HepG2 (cell line): Measurements from ENCODE around the gene KLF16. TPM values are rescaled to one million over a fixed set of nuclear protein-coding genes. Genes with fewer than 3 reads are reported as not detected.

ENCODE experiments used
- ATAC-seq: fragments of 200-7000 bp; cut with Tn5 transposase; 3 replicates; pipeline ENCODE4 v1.9.1; 2020; ENCODE audit warnings: mild to moderate bottlenecking, moderate library complexity
- BruUV-seq: library from RNA; stranded (reverse); fragments of 400-500 nt; replicated peaks from 2 replicates; lab custom pipeline; 2021; lab: Mats Ljungman, UMichigan
- CTCF ChIA-PET: fragments of 300-600 bp; formaldehyde crosslinking; extraction: SDS; loops from one replicate; lab custom pipeline; 2021; ENCODE audit warnings: low total read pairs, inconsistent platforms, low intra/inter-chr PET ratio; lab: Yijun Ruan, JAX
- POLR2A ChIA-PET: fragments of 350-600 bp; sonication (Branson Sonifier 250); formaldehyde crosslinking; loops from one replicate; lab custom pipeline; 2020; ENCODE audit warnings: antibody characterized with exemption, inconsistent platforms; lab: Yijun Ruan, JAX
- DNase-seq: peaks from one replicate; pipeline ENCODE4 v3.0.0-alpha.2; 2015; ENCODE audit warnings: low spot score
- FAIRE-seq: peaks from 3 replicates; lab custom pipeline; 2011; peaks lifted over from hg19 to GRCh38; lab: Jason Lieb, UNC
- H2AFZ ChIP-seq: one replicate; pipeline ENCODE4 v1.6.1; 2011; ENCODE audit warnings: low read length, inconsistent platforms
- H3K27ac ChIP-seq: fragments of 300-600 bp; 3 replicates; pipeline ENCODE4 v1.8.0; 2011; ENCODE audit warnings: mixed run types, mild to moderate bottlenecking, mixed read lengths, low read length, inconsistent platforms; ENCODE audit not compliant: insufficient read depth; ENCODE audit errors: extremely low read length
- H3K27me3 ChIP-seq, 2 experiments: fragments of 200-600 bp in 1 of 2; 2 replicates in 1 of 2; 3 replicates in 1 of 2; pipeline versions ENCODE4 v1.6.0 to v1.8.0; 2011; ENCODE audit warnings: low read length in 2 of 2, mild to moderate bottlenecking in 2 of 2, moderate library complexity in 2 of 2, inconsistent platforms in 1 of 2; ENCODE audit not compliant: insufficient read depth in 2 of 2, control insufficient read depth in 1 of 2
- H3K36me3 ChIP-seq, 2 experiments: fragments of 200-600 bp in 1 of 2; replicated peaks in 1 of 2; 2 replicates in 1 of 2; 3 replicates in 1 of 2; pipeline versions ENCODE4 v1.5.1 to v1.8.0; 2011; ENCODE audit warnings: low read length in 2 of 2, inconsistent platforms in 1 of 2; ENCODE audit not compliant: insufficient read depth in 2 of 2, control insufficient read depth in 1 of 2
- H3K4me1 ChIP-seq: 2 replicates; pipeline ENCODE4 v1.5.1; 2012; ENCODE audit warnings: low read length, inconsistent platforms; ENCODE audit not compliant: insufficient read depth
- H3K4me2 ChIP-seq: 2 replicates; pipeline ENCODE4 v1.6.0; 2011; ENCODE audit warnings: low read depth, low read length, inconsistent platforms
- H3K4me3 ChIP-seq, 3 experiments: fragments of 200-600 bp in 1 of 3; sonication (generic), shearing (Covaris generic) in 1 of 3; replicated peaks in 1 of 3; 2 replicates each; pipeline ENCODE4 v1.5.1; 2011 to 2016; ENCODE audit warnings: low read length in 3 of 3, inconsistent platforms in 2 of 3, low read depth in 2 of 3, mild to moderate bottlenecking in 2 of 3, control low read depth in 1 of 3, mixed read lengths in 1 of 3; ENCODE audit not compliant: insufficient read depth in 1 of 3
- H3K79me2 ChIP-seq: one replicate; pipeline ENCODE4 v1.6.1; 2011; ENCODE audit warnings: low read length, inconsistent platforms; ENCODE audit not compliant: insufficient read depth
- H3K9ac ChIP-seq: 2 replicates; pipeline ENCODE4 v1.6.0; 2011; ENCODE audit warnings: mild to moderate bottlenecking, low read depth, low read length, inconsistent platforms; ENCODE audit not compliant: insufficient read depth
- H3K9me3 ChIP-seq: 2 replicates; pipeline ENCODE4 v1.5.1; 2012; ENCODE audit warnings: mild to moderate bottlenecking, low read length
- H4K20me1 ChIP-seq: 2 replicates; pipeline ENCODE4 v1.6.0; 2011; ENCODE audit warnings: inconsistent platforms, mild to moderate bottlenecking, low read length, moderate library complexity; ENCODE audit not compliant: insufficient read depth
- CHD2 ChIP-seq: IDR thresholded peaks from 2 replicates; pipeline ENCODE4 v1.6.1; 2011; ENCODE audit warnings: low read depth, low read length, improper control_type of control experiment
- DPF2 ChIP-seq: sonication (generic); formaldehyde crosslinking; IDR thresholded peaks from 2 replicates; pipeline ENCODE4 v1.4.0; 2020; ENCODE audit warnings: mild to moderate bottlenecking, low read depth, missing genetic modification reagents, borderline replicate concordance
- FUBP1 ChIP-seq: sonication (generic); formaldehyde crosslinking; IDR thresholded peaks from 2 replicates; pipeline ENCODE4 v1.5.1; 2020; ENCODE audit warnings: missing genetic modification reagents, mild to moderate bottlenecking, borderline replicate concordance
- KAT7 ChIP-seq: IDR thresholded peaks from 2 replicates; pipeline ENCODE4 v1.6.1; 2018; ENCODE audit warnings: borderline replicate concordance, missing compliant biosample characterization
- MYC ChIP-seq: sonication (generic); formaldehyde crosslinking; IDR thresholded peaks from 2 replicates; pipeline ENCODE4 v1.9.0; 2021; ENCODE audit warnings: missing genetic modification reagents, borderline replicate concordance
- PRDM15 ChIP-seq: sonication (generic); formaldehyde crosslinking; IDR thresholded peaks from 2 replicates; pipeline ENCODE4 v1.4.0; 2020; ENCODE audit warnings: missing genetic modification reagents
- SMARCC2 ChIP-seq: fragments of 450-650 bp; IDR thresholded peaks from 2 replicates; pipeline ENCODE4 v1.6.1; 2017; ENCODE audit warnings: antibody characterized with exemption, mild to moderate bottlenecking
- SP1 ChIP-seq, 2 experiments: fragments of 450-650 bp in 1 of 2; sonication (generic) in 1 of 2; formaldehyde crosslinking in 1 of 2; IDR thresholded peaks; 2 replicates each; pipeline versions ENCODE4 v1.4.0 to v1.6.1; 2016 to 2020; ENCODE audit warnings: missing genetic modification reagents in 1 of 2
- ZFP37 ChIP-seq: sonication (generic); formaldehyde crosslinking; IDR thresholded peaks from 2 replicates; pipeline ENCODE4 v1.4.0; 2020; ENCODE audit warnings: missing genetic modification reagents, borderline replicate concordance
- ZKSCAN8 ChIP-seq: IDR thresholded peaks from 2 replicates; pipeline ENCODE4 v1.6.1; 2016; ENCODE audit warnings: borderline replicate concordance, missing genetic modification reagents, missing compliant biosample characterization
- ZNF354B ChIP-seq: sonication (generic); formaldehyde crosslinking; IDR thresholded peaks from 2 replicates; pipeline ENCODE4 v1.8.0; 2022; ENCODE audit warnings: mild to moderate bottlenecking, missing genetic modification reagents
- WGBS: methylation state at CpG from one replicate; pipeline ENCODE4 v1.1.6; 2017; ENCODE audit warnings: low lambda C conversion rate; 5-methylcytosine and 5-hydroxymethylcytosine counted together
- in situ Hi-C: cut with HindIII; loops from 2 replicates; pipeline ENCODE4 v1.10.0; 2017; ENCODE audit warnings: low pct_unique_long_range_greater_than_20kb; ENCODE audit not compliant: extremely low pct_ligation_motif_present
- intact Hi-C: fragments of 100-400 bp; cut with micrococcal nuclease; formaldehyde crosslinking; loops from one replicate; pipeline ENCODE4 v1.10.0; 2022; ENCODE audit not compliant: unreplicated experiment
- polyA plus RNA-seq, 8 experiments: library from polyadenylated mRNA; depleted of rRNA in 3 of 8; stranded (reverse) in 7 of 8; unstranded in 1 of 8; fragments of >200 nt; fragmentation: Illumina TruSeq in 4 of 8; extraction: Trizol in 4 of 8; gene quantifications; 2 replicates each; pipeline versions ENCODE4 v1.2.1 to v1.2.3, GENCODE V29; 2011 to 2016; ENCODE audit warnings: low read depth in 4 of 8, missing spikeins in 1 of 8, mixed read lengths in 1 of 8; ENCODE audit not compliant: insufficient read depth in 1 of 8
- total RNA-seq, 5 experiments: library from RNA; depleted of rRNA; stranded (reverse); fragments of >200 nt; fragmentation: Illumina TruSeq; extraction: Trizol; gene quantifications; 2 replicates each; pipeline ENCODE4 v1.2.3, GENCODE V29; 2016; ENCODE audit warnings: low read depth in 1 of 5
- TF ChIP-seq, protein P1 (sequence below): sonication (generic); formaldehyde crosslinking; IDR thresholded peaks from 2 replicates; pipeline ENCODE4 v1.4.0; 2020; ENCODE audit warnings: missing genetic modification reagents

The KLF16 gene
- total and polyA plus RNA-seq, 2 of the 13 experiments (the other 11 are each of a cell fraction or from before 2014, with no cell fraction given), result 3.5 to 6.7 TPM

DNA sequence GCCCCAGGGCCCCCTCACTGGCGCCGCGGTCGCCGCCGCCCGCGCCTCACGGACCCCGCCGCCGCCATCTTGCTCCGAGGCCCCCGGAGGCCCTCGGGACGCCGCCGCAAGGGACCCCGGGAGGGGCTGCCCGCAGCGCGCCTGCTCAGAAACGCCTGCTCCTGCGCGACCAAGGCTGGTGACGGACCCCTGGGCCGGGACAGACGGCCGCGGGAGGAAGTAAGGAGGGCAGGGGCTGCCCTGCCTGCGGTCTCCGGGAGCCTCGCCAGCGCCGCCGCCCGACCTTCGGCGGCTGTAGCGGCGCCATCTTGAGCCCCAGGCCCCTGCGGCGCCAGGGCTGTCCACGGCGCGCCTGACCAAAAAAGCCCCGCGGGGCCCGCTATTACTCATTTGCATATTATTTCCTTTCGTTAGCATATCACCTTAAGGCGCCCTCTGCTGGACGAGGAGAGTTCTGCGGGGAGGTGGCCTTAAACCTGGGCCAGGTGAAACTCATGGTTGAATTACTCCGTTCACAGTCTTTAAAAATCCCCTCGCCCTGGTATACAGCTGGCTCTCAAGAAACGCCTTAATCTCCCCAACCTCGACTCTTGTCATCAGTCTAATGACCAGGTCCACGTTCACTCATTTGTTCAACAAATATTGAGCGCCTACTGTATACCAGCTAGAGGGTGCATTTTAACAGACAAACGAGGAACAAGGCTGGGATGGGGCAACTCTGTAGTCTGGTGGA is 14.8 kb downstream of the KLF16 start, which contains the start of gene REXO1:
REXO1 (minus strand) TSS at position 85 of the 733 bp plus-strand sequence. CDS start 125 bp downstream, outside the sequence.
- ChIA-PET POLR2A (no interaction called here), CTCF (interaction anchor here (1.3 to 2.4 kb wide), 2 partner anchors 11 to 16 kb away, joined by 3 to 13 read pairs; no protein-coding TSS in a partner anchor)
- H3K4me3 ChIP-seq, result peak within 1 kb of the TSS; percentile 79 to 97 (median 96)
- peak; percentile 89 for DNase-seq
- H3K36me3 ChIP-seq, result peaks cover 2 to 18% of the 10 kb centered on the region in 2 experiments; a peak in 2 of 5 replicates
- peaks cover 22% of the 10 kb centered on the region for H4K20me1 ChIP-seq
- intact Hi-C loops, result no loop called here
- H2AFZ ChIP-seq, result no peak within 1 kb of the TSS
- peak within 1 kb of the TSS; percentile 99 for H3K27ac ChIP-seq
- H3K4me1 ChIP-seq, result peaks cover 31% of the 10 kb centered on the region
- H3K9ac ChIP-seq, result peak within 1 kb of the TSS; percentile 100
- FAIRE-seq, result peak; percentile 83
- H3K9me3 ChIP-seq, result no peaks in the 10 kb centered on the region
- WGBS, result 8% methylated on average over 18 of the region's 60 CpGs
- BruUV-seq, result no TSS peak
- H3K4me2 ChIP-seq, result peak within 1 kb of the TSS; percentile 99
- in situ Hi-C loops, result no loop called here
- H3K27me3 ChIP-seq, result no peaks in the 10 kb centered on the region; a peak in 1 of 5 replicates
- H3K79me2 ChIP-seq, result peaks cover 44% of the 10 kb centered on the region
- ATAC-seq, result peak; percentile 51
- TF ChIP-seq ZFP37 (CRISPR knock-in tag) (no peak), FUBP1 (CRISPR knock-in tag) (no peak), DPF2 (CRISPR knock-in tag) (no peak), SP1 (IDR thresholded peaks at IDR 0.05) (no peak), SP1 (CRISPR knock-in tag; IDR thresholded peaks at IDR 0.05) (no peak), PRDM15 (CRISPR knock-in tag) (no peak), ZKSCAN8 (CRISPR knock-in tag) (peak; percentile 100), ZNF354B (CRISPR knock-in tag) (no peak), KAT7 (CRISPR knock-in tag) (no peak; the same call in 1 of the 2 replicates), MYC (0 out of 2 replicates have a peak, but pooled peaks have one; percentile 4), CHD2 (0 out of 2 replicates have a peak, but pooled peaks have one; percentile 22), SMARCC2 (no peak)
- TF ChIP-seq, protein P1, sequence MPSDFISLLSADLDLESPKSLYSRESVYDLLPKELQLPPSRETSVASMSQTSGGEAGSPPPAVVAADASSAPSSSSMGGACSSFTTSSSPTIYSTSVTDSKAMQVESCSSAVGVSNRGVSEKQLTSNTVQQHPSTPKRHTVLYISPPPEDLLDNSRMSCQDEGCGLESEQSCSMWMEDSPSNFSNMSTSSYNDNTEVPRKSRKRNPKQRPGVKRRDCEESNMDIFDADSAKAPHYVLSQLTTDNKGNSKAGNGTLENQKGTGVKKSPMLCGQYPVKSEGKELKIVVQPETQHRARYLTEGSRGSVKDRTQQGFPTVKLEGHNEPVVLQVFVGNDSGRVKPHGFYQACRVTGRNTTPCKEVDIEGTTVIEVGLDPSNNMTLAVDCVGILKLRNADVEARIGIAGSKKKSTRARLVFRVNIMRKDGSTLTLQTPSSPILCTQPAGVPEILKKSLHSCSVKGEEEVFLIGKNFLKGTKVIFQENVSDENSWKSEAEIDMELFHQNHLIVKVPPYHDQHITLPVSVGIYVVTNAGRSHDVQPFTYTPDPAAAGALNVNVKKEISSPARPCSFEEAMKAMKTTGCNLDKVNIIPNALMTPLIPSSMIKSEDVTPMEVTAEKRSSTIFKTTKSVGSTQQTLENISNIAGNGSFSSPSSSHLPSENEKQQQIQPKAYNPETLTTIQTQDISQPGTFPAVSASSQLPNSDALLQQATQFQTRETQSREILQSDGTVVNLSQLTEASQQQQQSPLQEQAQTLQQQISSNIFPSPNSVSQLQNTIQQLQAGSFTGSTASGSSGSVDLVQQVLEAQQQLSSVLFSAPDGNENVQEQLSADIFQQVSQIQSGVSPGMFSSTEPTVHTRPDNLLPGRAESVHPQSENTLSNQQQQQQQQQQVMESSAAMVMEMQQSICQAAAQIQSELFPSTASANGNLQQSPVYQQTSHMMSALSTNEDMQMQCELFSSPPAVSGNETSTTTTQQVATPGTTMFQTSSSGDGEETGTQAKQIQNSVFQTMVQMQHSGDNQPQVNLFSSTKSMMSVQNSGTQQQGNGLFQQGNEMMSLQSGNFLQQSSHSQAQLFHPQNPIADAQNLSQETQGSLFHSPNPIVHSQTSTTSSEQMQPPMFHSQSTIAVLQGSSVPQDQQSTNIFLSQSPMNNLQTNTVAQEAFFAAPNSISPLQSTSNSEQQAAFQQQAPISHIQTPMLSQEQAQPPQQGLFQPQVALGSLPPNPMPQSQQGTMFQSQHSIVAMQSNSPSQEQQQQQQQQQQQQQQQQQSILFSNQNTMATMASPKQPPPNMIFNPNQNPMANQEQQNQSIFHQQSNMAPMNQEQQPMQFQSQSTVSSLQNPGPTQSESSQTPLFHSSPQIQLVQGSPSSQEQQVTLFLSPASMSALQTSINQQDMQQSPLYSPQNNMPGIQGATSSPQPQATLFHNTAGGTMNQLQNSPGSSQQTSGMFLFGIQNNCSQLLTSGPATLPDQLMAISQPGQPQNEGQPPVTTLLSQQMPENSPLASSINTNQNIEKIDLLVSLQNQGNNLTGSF (CRISPR knock-in tag), result no peak
